ENCODE results near the gene CERS6.

Gene CERS6

DNA sequence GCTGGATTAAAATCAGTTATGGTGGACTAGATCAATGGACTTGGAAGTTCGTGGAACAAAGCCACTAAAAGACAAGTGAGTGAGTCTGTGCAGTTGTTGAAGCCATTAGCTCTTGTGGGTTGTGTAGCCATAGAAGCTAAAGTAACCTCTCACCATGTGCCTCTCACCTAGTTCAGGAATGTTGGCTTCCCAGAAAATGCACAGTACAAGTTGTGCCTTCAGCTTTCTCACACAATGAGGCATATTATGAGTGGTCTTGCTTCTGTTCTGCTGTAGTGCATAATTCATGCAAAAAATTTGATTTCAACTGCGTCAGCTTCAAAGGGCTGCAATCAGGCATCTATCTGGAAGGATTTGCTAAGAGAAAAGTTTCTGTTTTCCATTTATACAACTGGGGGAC is 26.2 kb downstream of the CERS6 start (continued):
- TF ChIP-seq, protein P1, sequence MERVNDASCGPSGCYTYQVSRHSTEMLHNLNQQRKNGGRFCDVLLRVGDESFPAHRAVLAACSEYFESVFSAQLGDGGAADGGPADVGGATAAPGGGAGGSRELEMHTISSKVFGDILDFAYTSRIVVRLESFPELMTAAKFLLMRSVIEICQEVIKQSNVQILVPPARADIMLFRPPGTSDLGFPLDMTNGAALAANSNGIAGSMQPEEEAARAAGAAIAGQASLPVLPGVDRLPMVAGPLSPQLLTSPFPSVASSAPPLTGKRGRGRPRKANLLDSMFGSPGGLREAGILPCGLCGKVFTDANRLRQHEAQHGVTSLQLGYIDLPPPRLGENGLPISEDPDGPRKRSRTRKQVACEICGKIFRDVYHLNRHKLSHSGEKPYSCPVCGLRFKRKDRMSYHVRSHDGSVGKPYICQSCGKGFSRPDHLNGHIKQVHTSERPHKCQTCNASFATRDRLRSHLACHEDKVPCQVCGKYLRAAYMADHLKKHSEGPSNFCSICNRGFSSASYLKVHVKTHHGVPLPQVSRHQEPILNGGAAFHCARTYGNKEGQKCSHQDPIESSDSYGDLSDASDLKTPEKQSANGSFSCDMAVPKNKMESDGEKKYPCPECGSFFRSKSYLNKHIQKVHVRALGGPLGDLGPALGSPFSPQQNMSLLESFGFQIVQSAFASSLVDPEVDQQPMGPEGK (CRISPR knock-in tag; IDR thresholded peaks at IDR 0.05; ENCODE audit: borderline replicate concordance), result no peak
- TF ChIP-seq, protein P2, sequence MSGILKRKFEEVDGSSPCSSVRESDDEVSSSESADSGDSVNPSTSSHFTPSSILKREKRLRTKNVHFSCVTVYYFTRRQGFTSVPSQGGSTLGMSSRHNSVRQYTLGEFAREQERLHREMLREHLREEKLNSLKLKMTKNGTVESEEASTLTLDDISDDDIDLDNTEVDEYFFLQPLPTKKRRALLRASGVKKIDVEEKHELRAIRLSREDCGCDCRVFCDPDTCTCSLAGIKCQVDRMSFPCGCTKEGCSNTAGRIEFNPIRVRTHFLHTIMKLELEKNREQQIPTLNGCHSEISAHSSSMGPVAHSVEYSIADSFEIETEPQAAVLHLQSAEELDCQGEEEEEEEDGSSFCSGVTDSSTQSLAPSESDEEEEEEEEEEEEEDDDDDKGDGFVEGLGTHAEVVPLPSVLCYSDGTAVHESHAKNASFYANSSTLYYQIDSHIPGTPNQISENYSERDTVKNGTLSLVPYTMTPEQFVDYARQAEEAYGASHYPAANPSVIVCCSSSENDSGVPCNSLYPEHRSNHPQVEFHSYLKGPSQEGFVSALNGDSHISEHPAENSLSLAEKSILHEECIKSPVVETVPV (CRISPR knock-in tag; IDR thresholded peaks at IDR 0.05), result no peak

DNA sequence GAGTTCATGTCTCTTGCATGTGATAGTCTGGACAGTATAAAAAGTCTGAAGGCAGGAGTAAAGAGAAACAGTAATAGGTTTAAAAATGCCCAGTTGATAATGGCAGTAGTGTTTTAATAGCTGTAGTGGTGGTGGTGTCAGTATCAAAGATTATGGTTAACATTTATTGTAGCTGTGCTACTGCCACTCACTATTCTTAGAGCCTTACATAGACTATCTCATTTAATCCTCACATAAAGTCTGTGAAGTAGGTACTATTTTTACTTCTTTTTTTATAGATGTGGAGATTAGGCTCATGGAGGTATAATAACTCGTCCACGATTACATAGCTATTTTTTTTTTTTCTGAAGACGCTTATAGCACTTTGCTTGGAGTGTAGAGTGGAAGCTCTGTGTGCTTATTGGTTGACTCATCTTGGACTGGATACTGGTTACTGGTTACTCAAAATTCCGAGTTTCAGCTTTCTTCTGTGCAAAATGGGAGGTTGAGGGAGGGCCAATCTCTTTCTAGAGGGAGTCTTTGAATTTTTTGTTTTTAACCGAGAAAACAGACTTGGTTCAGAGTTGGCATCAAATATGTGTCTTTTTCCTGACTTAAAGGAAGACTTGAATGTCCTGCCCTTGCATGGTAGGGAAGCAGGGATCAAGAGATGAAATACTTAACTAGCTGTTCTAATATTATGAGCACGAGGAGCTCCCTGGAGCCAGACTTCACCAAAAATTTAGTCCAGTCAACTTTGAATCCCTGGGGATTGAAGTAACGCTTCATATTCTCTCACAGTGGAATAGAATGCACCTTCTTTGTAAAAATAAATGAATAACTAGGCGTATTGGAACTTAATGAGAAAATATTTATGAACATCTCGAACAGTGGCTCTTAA is 27.1 kb downstream of the CERS6 start:
- no peak for ATAC-seq
- TF ChIP-seq TOX (CRISPR knock-in tag; IDR thresholded peaks at IDR 0.05; ENCODE audit: borderline replicate concordance) (no peak), TCF4 (CRISPR knock-in tag; IDR thresholded peaks at IDR 0.05; ENCODE audit: borderline replicate concordance) (0 out of 2 replicates have a peak, but pooled peaks have one; percentile 14)

DNA sequence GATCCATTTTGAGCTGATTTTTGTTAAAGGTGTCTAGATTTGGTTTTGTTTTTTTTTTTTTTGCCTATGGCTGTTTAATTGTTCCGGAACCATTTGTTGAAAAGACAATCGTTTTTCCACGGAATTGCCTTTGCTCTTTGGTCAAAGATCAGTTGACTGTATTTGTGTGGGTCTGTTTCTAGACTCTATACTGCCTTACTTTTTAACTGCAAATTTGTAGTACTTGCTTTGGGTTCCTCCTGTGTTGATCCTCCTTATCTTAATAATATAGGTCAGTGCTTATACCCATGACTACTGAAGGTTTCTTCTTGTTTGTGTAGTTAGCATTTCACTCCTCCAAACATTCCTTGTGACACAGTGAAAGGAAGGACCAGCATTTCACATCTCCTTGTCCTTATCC is 30.4 kb downstream of the CERS6 start:
- ATAC-seq, result no peak
- TF ChIP-seq OSR1 (CRISPR knock-in tag; IDR thresholded peaks at IDR 0.05), result no peak
- TF ChIP-seq, protein P3, sequence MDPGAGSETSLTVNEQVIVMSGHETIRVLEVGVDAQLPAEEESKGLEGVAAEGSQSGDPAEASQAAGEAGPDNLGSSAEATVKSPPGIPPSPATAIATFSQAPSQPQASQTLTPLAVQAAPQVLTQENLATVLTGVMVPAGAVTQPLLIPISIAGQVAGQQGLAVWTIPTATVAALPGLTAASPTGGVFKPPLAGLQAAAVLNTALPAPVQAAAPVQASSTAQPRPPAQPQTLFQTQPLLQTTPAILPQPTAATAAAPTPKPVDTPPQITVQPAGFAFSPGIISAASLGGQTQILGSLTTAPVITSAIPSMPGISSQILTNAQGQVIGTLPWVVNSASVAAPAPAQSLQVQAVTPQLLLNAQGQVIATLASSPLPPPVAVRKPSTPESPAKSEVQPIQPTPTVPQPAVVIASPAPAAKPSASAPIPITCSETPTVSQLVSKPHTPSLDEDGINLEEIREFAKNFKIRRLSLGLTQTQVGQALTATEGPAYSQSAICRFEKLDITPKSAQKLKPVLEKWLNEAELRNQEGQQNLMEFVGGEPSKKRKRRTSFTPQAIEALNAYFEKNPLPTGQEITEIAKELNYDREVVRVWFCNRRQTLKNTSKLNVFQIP (CRISPR knock-in tag; IDR thresholded peaks at IDR 0.05; ENCODE audit: borderline replicate concordance, low read depth), result no peak
- no peak for TF ChIP-seq ZNF8 (CRISPR knock-in tag; IDR thresholded peaks at IDR 0.05)
- no peak for TF ChIP-seq CSDC2 (CRISPR knock-in tag; IDR thresholded peaks at IDR 0.05)
- no peak for TF ChIP-seq TCF4 (CRISPR knock-in tag; IDR thresholded peaks at IDR 0.05; ENCODE audit: borderline replicate concordance)
- TF ChIP-seq, protein P2 (CRISPR knock-in tag; IDR thresholded peaks at IDR 0.05), result no peak
- TF ChIP-seq ZNF70 (CRISPR knock-in tag; IDR thresholded peaks at IDR 0.05), result no peak
- TF ChIP-seq BACH2 (CRISPR knock-in tag; IDR thresholded peaks at IDR 0.05; ENCODE audit: borderline replicate concordance), result no peak

DNA sequence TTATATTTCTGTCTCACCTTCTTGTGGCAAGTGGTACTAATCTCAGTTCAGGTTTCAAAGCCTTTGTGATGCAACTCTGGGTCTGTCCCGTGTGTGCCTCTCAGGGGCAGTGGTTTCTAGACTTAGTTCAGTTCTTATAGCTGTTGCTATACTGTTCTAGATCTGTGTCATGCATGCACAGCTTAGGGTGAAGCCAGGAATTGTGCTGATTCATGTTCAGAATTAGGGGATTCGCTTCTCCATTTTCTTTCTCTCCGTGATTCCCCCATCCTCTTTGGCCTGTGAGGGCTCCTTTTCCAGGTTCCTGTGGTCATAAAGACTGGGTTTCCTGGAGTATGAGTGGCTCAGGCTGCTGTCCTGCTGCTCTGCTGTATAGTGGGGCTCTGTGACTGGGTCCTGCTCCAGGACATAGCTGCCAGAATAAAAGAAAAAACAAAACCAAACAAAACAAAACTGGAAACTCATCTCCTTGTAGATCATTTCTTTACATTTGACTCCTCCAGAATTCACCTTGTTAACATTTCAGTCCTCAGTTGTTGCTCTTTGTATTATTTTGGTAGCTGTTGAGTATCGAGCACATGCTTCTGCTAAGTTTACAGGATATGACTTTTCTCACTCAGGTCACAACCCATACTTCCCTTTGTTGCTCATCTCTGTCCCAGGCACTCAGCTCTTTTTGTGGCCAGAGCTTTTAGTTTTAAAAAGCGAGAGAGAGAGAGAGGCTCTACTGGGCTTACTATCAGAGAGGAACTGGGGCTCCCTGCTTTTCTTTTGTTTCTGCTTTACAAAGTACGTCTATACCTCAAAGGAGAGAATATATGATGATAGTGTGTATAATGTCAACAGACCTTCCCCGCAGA is 34.2 kb downstream of the CERS6 start:
- TF ChIP-seq ZNF8 (CRISPR knock-in tag; IDR thresholded peaks at IDR 0.05) (no peak), TCF4 (CRISPR knock-in tag; IDR thresholded peaks at IDR 0.05; ENCODE audit: borderline replicate concordance) (no peak), ZFP3 (CRISPR knock-in tag; IDR thresholded peaks at IDR 0.05) (no peak), SNAI2 (CRISPR knock-in tag; IDR thresholded peaks at IDR 0.05) (no peak), GLIS3 (CRISPR knock-in tag; IDR thresholded peaks at IDR 0.05) (no peak), PPARA (CRISPR knock-in tag; IDR thresholded peaks at IDR 0.05; ENCODE audit: borderline replicate concordance) (no peak), ISL1 (CRISPR knock-in tag; IDR thresholded peaks at IDR 0.05) (no peak), CSDC2 (CRISPR knock-in tag; IDR thresholded peaks at IDR 0.05) (no peak)
- TF ChIP-seq, protein P4, sequence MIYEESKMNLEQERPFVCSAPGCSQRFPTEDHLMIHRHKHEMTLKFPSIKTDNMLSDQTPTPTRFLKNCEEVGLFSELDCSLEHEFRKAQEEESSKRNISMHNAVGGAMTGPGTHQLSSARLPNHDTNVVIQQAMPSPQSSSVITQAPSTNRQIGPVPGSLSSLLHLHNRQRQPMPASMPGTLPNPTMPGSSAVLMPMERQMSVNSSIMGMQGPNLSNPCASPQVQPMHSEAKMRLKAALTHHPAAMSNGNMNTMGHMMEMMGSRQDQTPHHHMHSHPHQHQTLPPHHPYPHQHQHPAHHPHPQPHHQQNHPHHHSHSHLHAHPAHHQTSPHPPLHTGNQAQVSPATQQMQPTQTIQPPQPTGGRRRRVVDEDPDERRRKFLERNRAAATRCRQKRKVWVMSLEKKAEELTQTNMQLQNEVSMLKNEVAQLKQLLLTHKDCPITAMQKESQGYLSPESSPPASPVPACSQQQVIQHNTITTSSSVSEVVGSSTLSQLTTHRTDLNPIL (CRISPR knock-in tag; IDR thresholded peaks at IDR 0.05; ENCODE audit: low read depth), result no peak
- TF ChIP-seq, protein P2 (CRISPR knock-in tag; IDR thresholded peaks at IDR 0.05), result no peak
- TF ChIP-seq, protein P5, sequence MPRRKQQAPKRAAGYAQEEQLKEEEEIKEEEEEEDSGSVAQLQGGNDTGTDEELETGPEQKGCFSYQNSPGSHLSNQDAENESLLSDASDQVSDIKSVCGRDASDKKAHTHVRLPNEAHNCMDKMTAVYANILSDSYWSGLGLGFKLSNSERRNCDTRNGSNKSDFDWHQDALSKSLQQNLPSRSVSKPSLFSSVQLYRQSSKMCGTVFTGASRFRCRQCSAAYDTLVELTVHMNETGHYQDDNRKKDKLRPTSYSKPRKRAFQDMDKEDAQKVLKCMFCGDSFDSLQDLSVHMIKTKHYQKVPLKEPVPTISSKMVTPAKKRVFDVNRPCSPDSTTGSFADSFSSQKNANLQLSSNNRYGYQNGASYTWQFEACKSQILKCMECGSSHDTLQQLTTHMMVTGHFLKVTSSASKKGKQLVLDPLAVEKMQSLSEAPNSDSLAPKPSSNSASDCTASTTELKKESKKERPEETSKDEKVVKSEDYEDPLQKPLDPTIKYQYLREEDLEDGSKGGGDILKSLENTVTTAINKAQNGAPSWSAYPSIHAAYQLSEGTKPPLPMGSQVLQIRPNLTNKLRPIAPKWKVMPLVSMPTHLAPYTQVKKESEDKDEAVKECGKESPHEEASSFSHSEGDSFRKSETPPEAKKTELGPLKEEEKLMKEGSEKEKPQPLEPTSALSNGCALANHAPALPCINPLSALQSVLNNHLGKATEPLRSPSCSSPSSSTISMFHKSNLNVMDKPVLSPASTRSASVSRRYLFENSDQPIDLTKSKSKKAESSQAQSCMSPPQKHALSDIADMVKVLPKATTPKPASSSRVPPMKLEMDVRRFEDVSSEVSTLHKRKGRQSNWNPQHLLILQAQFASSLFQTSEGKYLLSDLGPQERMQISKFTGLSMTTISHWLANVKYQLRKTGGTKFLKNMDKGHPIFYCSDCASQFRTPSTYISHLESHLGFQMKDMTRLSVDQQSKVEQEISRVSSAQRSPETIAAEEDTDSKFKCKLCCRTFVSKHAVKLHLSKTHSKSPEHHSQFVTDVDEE (CRISPR knock-in tag; IDR thresholded peaks at IDR 0.05), result no peak
- ATAC-seq, result peak; percentile 67
